GM12865 (cell line): Measurements from ENCODE around the gene FAM181A.

Experiments used
- DNase-seq: peaks from one replicate; pipeline ENCODE4 v3.0.0; 2010; ENCODE audit warnings: low read depth
- H3K4me3 ChIP-seq: 2 replicates; pipeline ENCODE4 v1.5.1; 2011; ENCODE audit warnings: mild to moderate bottlenecking, low read depth, low read length, control low read depth
- TF ChIP-seq, protein P1 (sequence below): IDR thresholded peaks from 2 replicates; pipeline ENCODE4 v1.5.1; 2011; ENCODE audit warnings: low read length, control low read depth, low read depth, inconsistent platforms; ENCODE audit not compliant: insufficient read depth; ENCODE audit errors: missing control alignments

Gene FAM181A

GRCh38 chr14:93973607-93974006, 46.5 kb downstream of the FAM181A start:
- no peak overlapping the region for H3K4me3 ChIP-seq
- no peak for DNase-seq
- TF ChIP-seq, protein P1, sequence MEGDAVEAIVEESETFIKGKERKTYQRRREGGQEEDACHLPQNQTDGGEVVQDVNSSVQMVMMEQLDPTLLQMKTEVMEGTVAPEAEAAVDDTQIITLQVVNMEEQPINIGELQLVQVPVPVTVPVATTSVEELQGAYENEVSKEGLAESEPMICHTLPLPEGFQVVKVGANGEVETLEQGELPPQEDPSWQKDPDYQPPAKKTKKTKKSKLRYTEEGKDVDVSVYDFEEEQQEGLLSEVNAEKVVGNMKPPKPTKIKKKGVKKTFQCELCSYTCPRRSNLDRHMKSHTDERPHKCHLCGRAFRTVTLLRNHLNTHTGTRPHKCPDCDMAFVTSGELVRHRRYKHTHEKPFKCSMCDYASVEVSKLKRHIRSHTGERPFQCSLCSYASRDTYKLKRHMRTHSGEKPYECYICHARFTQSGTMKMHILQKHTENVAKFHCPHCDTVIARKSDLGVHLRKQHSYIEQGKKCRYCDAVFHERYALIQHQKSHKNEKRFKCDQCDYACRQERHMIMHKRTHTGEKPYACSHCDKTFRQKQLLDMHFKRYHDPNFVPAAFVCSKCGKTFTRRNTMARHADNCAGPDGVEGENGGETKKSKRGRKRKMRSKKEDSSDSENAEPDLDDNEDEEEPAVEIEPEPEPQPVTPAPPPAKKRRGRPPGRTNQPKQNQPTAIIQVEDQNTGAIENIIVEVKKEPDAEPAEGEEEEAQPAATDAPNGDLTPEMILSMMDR = no peak

DNA sequence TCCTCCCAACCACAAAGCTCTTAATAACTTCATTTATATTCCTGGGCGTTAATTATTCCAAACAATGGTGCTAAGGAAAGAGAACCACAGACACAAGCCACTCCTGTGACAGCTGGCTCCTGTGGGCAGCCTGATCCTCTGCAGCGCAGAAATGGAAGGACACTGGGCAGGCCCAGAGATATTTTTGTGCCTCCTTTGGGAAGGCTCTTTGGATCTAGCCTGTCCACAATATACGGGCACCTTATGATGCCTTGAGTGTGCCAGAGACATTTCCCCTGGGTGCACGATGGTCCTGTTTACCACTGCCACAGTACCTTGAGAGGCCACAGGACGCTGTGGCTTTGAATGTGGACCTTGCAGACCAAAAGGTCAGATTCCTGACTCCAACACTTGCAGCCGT, 47.2 kb downstream of the FAM181A start:
- no peak overlapping the region for H3K4me3 ChIP-seq
- no peak for DNase-seq
- TF ChIP-seq, protein P1 = no peak

DNA sequence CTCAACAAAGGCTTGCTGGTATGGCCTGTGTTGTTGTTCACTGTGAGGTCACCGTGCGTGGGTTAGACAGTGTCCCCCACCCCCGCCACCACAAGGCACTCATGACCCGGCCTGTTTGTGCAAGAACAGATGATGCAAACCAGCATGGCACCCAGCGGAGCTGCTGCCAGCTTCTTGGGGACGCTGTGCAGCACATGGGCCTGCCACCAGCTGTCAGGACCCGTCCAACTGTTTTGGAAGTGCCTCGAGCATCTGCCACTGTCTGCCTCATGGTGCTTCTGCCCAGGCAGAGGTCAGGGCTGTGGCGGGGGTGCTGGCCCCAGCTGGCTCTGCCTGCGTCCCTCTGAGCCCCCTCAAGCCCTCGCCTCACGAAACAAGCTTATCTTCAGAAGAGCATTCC, 47.7 kb downstream of the FAM181A start:
- no peak overlapping the region for H3K4me3 ChIP-seq
- TF ChIP-seq, protein P1 = no peak
- DNase-seq = no peak

GRCh38 chr14:93975791-93976476, 48.8 kb downstream of the FAM181A start:
- H3K4me3 ChIP-seq = peak overlapping the region; percentile 19
- TF ChIP-seq, protein P1 = peak; percentile 5
- peak; percentile 95 for DNase-seq

DNA sequence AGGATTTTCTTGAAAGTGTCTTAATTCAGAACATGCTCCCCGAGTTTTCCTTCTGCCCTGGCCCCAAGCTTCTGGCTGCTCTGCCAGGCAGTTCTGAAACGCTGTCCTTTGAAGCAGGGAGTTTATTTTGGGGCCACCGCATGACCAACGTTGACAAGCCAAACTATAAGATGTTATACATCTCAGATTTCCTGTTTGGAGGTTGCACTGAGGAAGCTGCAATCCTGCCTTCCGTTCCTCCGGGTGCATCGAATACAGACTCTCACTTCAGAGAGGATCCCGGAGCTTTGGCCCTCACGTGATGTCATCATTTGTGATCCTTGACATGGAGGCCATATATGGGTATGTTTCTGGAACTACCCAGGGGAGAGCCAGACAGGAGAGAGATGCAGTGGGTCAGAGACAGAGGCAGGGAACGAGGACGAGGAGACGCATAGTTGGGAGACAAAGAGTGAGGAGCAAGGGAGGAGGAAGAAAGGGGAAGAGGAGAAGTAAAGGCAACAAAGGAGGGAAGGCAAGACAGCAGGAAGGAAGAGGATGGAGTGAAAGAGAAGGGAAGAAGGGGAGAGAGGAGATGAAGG, 49.4 kb downstream of the FAM181A start, which contains the start of gene ASB2:
Gene ASB2, minus strand, starts transcription at position 94 of the 581 bp plus-strand sequence. CDS start 12,031 bp downstream, outside the sequence.
- H3K4me3 ChIP-seq = peak within 1 kb of the TSS; percentile 19
- peak; percentile 76 for DNase-seq
- TF ChIP-seq, protein P1 = no peak

DNA sequence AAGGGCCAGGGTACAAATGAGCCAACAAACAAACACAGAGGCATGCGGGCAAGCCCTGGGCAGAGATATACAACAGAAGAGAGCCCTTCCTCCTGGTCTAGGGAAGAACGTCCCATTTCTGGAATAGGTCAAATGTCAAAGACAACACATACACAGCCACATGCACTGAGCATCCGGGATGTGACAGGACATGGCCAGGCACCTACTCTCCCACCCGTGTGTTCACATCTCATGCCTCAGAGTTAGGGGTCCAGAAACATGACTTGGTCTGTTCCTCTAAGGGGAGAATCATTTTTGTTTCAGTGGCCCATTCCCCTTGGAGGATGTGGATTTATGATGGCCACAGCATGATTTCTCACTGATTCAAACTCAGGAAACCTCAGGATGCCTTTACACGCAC, 50.0 kb downstream of the FAM181A start:
- H3K4me3 ChIP-seq = peak overlapping the region; percentile 19; the same call in 1 of the 2 replicates
- no peak for DNase-seq
- TF ChIP-seq, protein P1 = no peak
